ENCODE data around the gene ITGA7.

ITGA7 gene

GRCh38 chr12:55696796-55697462 lies 10.8 kb downstream of the ITGA7 start:
- no peak overlapping the region for H3K4me3 ChIP-seq (ENCODE audit: low read length)
- no peaks in the 10 kb centered on the region for H3K9me3 ChIP-seq (ENCODE audit: low read length)
- H3K4me1 ChIP-seq (ENCODE audit: insufficient read depth, low read length): no peaks in the 10 kb centered on the region
- no peaks in the 10 kb centered on the region for H3K27me3 ChIP-seq (ENCODE audit: insufficient read depth, low read length)
- H3K36me3 ChIP-seq (ENCODE audit: insufficient read depth, low read length): peaks cover 4% of the 10 kb centered on the region
- H2AFZ ChIP-seq (ENCODE audit: low read depth, low read length): no peak overlapping the region

GRCh38 chr12:55696141-55696540 lies 11.6 kb downstream of the ITGA7 start:
- Histone ChIP-seq H3K36me3 (ENCODE audit: insufficient read depth, low read length) (peaks cover 4% of the 10 kb centered on the region), H2AFZ (ENCODE audit: low read depth, low read length) (no peak overlapping the region)

GRCh38 chr12:55695349-55695748 lies 12.4 kb downstream of the ITGA7 start:
- Histone ChIP-seq H3K27me3 (ENCODE audit: insufficient read depth, low read length) (no peaks in the 10 kb centered on the region), H3K9me3 (ENCODE audit: low read length) (no peaks in the 10 kb centered on the region), H3K36me3 (ENCODE audit: insufficient read depth, low read length) (peaks cover 4% of the 10 kb centered on the region), H3K4me1 (ENCODE audit: insufficient read depth, low read length) (no peaks in the 10 kb centered on the region), H2AFZ (ENCODE audit: low read depth, low read length) (no peak overlapping the region), H3K4me3 (ENCODE audit: low read length) (no peak overlapping the region)

More at GRCh38 chr12:55696141-55696540, 11.6 kb downstream of the ITGA7 start:
- no peaks in the 10 kb centered on the region for H3K27me3 ChIP-seq (ENCODE audit: insufficient read depth, low read length)
- no peaks in the 10 kb centered on the region for H3K4me1 ChIP-seq (ENCODE audit: insufficient read depth, low read length)
- no peak overlapping the region for H3K4me3 ChIP-seq (ENCODE audit: low read length)
- H3K9me3 ChIP-seq (ENCODE audit: low read length): no peaks in the 10 kb centered on the region

GRCh38 chr12:55694651-55695050 lies 13.1 kb downstream of the ITGA7 start:
- no peak overlapping the region for H2AFZ ChIP-seq (ENCODE audit: low read depth, low read length)
- H3K4me1 ChIP-seq (ENCODE audit: insufficient read depth, low read length): no peaks in the 10 kb centered on the region
- peaks cover 4% of the 10 kb centered on the region for H3K36me3 ChIP-seq (ENCODE audit: insufficient read depth, low read length)
- no peak overlapping the region for H3K4me3 ChIP-seq (ENCODE audit: low read length)
- H3K9me3 ChIP-seq (ENCODE audit: low read length): no peaks in the 10 kb centered on the region
- no peaks in the 10 kb centered on the region for H3K27me3 ChIP-seq (ENCODE audit: insufficient read depth, low read length)

GRCh38 chr12:55694188-55694515 lies 13.6 kb downstream of the ITGA7 start:
- Histone ChIP-seq H3K36me3 (ENCODE audit: insufficient read depth, low read length) (peaks cover 4% of the 10 kb centered on the region), H2AFZ (ENCODE audit: low read depth, low read length) (no peak overlapping the region), H3K4me3 (ENCODE audit: low read length) (no peak overlapping the region), H3K9me3 (ENCODE audit: low read length) (no peaks in the 10 kb centered on the region), H3K27me3 (ENCODE audit: insufficient read depth, low read length) (no peaks in the 10 kb centered on the region), H3K4me1 (ENCODE audit: insufficient read depth, low read length) (no peaks in the 10 kb centered on the region)

- H3K4me3 ChIP-seq (ENCODE audit: low read length): no peak overlapping the region
- H3K27me3 ChIP-seq (ENCODE audit: insufficient read depth, low read length): no peaks in the 10 kb centered on the region
- peaks cover 4% of the 10 kb centered on the region for H3K36me3 ChIP-seq (ENCODE audit: insufficient read depth, low read length)
- H3K9me3 ChIP-seq (ENCODE audit: low read length): no peaks in the 10 kb centered on the region
- H2AFZ ChIP-seq (ENCODE audit: low read depth, low read length): no peak overlapping the region
- H3K4me1 ChIP-seq (ENCODE audit: insufficient read depth, low read length): no peaks in the 10 kb centered on the region
Measured at GRCh38 chr12:55693323-55694187, 14.1 kb downstream of the ITGA7 start.

- H2AFZ ChIP-seq (ENCODE audit: low read depth, low read length): no peak overlapping the region
- H3K4me3 ChIP-seq (ENCODE audit: low read length): no peak overlapping the region
- no peaks in the 10 kb centered on the region for H3K27me3 ChIP-seq (ENCODE audit: insufficient read depth, low read length)
- H3K4me1 ChIP-seq (ENCODE audit: insufficient read depth, low read length): no peaks in the 10 kb centered on the region
- peaks cover 9% of the 10 kb centered on the region for H3K36me3 ChIP-seq (ENCODE audit: insufficient read depth, low read length)
- no peaks in the 10 kb centered on the region for H3K9me3 ChIP-seq (ENCODE audit: low read length)
Measured at GRCh38 chr12:55692631-55693322, 14.9 kb downstream of the ITGA7 start.

- Histone ChIP-seq H3K4me1 (ENCODE audit: insufficient read depth, low read length) (no peaks in the 10 kb centered on the region), H3K9me3 (ENCODE audit: low read length) (no peaks in the 10 kb centered on the region), H2AFZ (ENCODE audit: low read depth, low read length) (no peak overlapping the region), H3K27me3 (ENCODE audit: insufficient read depth, low read length) (no peaks in the 10 kb centered on the region), H3K4me3 (ENCODE audit: low read length) (no peak overlapping the region), H3K36me3 (ENCODE audit: insufficient read depth, low read length) (peaks cover 7% of the 10 kb centered on the region)
Measured at GRCh38 chr12:55688716-55689655, 18.7 kb downstream of the ITGA7 start.

GRCh38 chr12:55687746-55688145 lies 20.0 kb downstream of the ITGA7 start:
- no peaks in the 10 kb centered on the region for H3K9me3 ChIP-seq (ENCODE audit: low read length)
- H3K4me1 ChIP-seq (ENCODE audit: insufficient read depth, low read length): no peaks in the 10 kb centered on the region
- no peaks in the 10 kb centered on the region for H3K27me3 ChIP-seq (ENCODE audit: insufficient read depth, low read length)
- peaks cover 7% of the 10 kb centered on the region for H3K36me3 ChIP-seq (ENCODE audit: insufficient read depth, low read length)
- H2AFZ ChIP-seq (ENCODE audit: low read depth, low read length): no peak overlapping the region
- H3K4me3 ChIP-seq (ENCODE audit: low read length): no peak overlapping the region

GRCh38 chr12:55686366-55687010 lies 21.2 kb downstream of the ITGA7 start:
- Histone ChIP-seq H3K4me1 (ENCODE audit: insufficient read depth, low read length) (no peaks in the 10 kb centered on the region), H2AFZ (ENCODE audit: low read depth, low read length) (no peak overlapping the region), H3K36me3 (ENCODE audit: insufficient read depth, low read length) (peaks cover 7% of the 10 kb centered on the region), H3K4me3 (ENCODE audit: low read length) (no peak overlapping the region), H3K27me3 (ENCODE audit: insufficient read depth, low read length) (no peaks in the 10 kb centered on the region), H3K9me3 (ENCODE audit: low read length) (no peaks in the 10 kb centered on the region)

GRCh38 chr12:55685671-55686070 lies 22.0 kb downstream of the ITGA7 start:
- no peaks in the 10 kb centered on the region for H3K9me3 ChIP-seq (ENCODE audit: low read length)
- no peak overlapping the region for H2AFZ ChIP-seq (ENCODE audit: low read depth, low read length)
- H3K36me3 ChIP-seq (ENCODE audit: insufficient read depth, low read length): peaks cover 7% of the 10 kb centered on the region
- H3K4me3 ChIP-seq (ENCODE audit: low read length): no peak overlapping the region
- no peaks in the 10 kb centered on the region for H3K27me3 ChIP-seq (ENCODE audit: insufficient read depth, low read length)
- no peaks in the 10 kb centered on the region for H3K4me1 ChIP-seq (ENCODE audit: insufficient read depth, low read length)

GRCh38 chr12:55684761-55685370 lies 22.8 kb downstream of the ITGA7 start:
- H3K9me3 ChIP-seq (ENCODE audit: low read length): no peaks in the 10 kb centered on the region
- H3K27me3 ChIP-seq (ENCODE audit: insufficient read depth, low read length): no peaks in the 10 kb centered on the region
- H3K4me1 ChIP-seq (ENCODE audit: insufficient read depth, low read length): no peaks in the 10 kb centered on the region
- no peak overlapping the region for H2AFZ ChIP-seq (ENCODE audit: low read depth, low read length)
- no peak overlapping the region for H3K4me3 ChIP-seq (ENCODE audit: low read length)
- H3K36me3 ChIP-seq (ENCODE audit: insufficient read depth, low read length): peaks cover 7% of the 10 kb centered on the region

Data from neuron (in vitro differentiated cells).